H1 (cell line): ENCODE data around the gene SND1. TPM values are rescaled to one million over a fixed set of nuclear protein-coding genes. Genes with fewer than 3 reads are reported as not detected.

Experiments used
- CTCF ChIA-PET: fragments of 300-600 bp; sonication (Branson Sonifier 250); formaldehyde crosslinking; loops from one replicate; lab custom pipeline; 2021; ENCODE audit not compliant: partially characterized antibody; lab: Charles Lee
- POLR2A ChIA-PET: fragments of 300-600 bp; sonication (Branson Sonifier 250); formaldehyde crosslinking; loops from one replicate; lab custom pipeline; 2021; ENCODE audit warnings: inconsistent platforms; ENCODE audit not compliant: partially characterized antibody; lab: Charles Lee
- DNase-seq, 2 experiments: peaks; one replicate each; pipeline versions ENCODE4 v3.0.0 to v3.0.0-alpha.2; 2010 to 2022; ENCODE audit warnings: low spot score in 2 of 2, low read depth in 1 of 2, mixed read lengths in 1 of 2
- FAIRE-seq: peaks from 2 replicates; lab custom pipeline; 2011; peaks lifted over from hg19 to GRCh38; lab: Jason Lieb, UNC
- H2AFZ ChIP-seq: 2 replicates; pipeline ENCODE4 v1.8.1; 2012; ENCODE audit warnings: low read length, inconsistent platforms
- H2AK5ac ChIP-seq: 2 replicates; pipeline ENCODE4 v1.6.1; 2013; ENCODE audit warnings: low read depth, low read length
- H2BK120ac ChIP-seq: replicated peaks from 2 replicates; pipeline ENCODE3; 2013; ENCODE audit warnings: low read depth, low read length, inconsistent platforms
- H2BK12ac ChIP-seq: 2 replicates; pipeline ENCODE4 v1.6.1; 2013; ENCODE audit warnings: low read depth, low read length
- H2BK15ac ChIP-seq: 2 replicates; pipeline ENCODE4 v1.6.1; 2013; ENCODE audit warnings: low read length
- H2BK20ac ChIP-seq: 2 replicates; pipeline ENCODE4 v1.6.1; 2013; ENCODE audit warnings: low read length
- H2BK5ac ChIP-seq: 2 replicates; pipeline ENCODE4 v1.6.1; 2013; ENCODE audit warnings: low read depth, low read length
- H3K14ac ChIP-seq: 2 replicates; pipeline ENCODE4 v1.6.1; 2013; ENCODE audit warnings: inconsistent platforms; ENCODE audit not compliant: insufficient read length
- H3K18ac ChIP-seq: 2 replicates; pipeline ENCODE4 v1.6.1; 2013; ENCODE audit warnings: low read length; ENCODE audit errors: extremely low read depth
- H3K23ac ChIP-seq: 2 replicates; pipeline ENCODE4 v1.6.1; 2013; ENCODE audit warnings: inconsistent platforms; ENCODE audit not compliant: insufficient read length
- H3K23me2 ChIP-seq: 2 replicates; pipeline ENCODE4 v1.6.1; 2013; ENCODE audit warnings: low read depth, low read length
- H3K27ac ChIP-seq: 2 replicates; pipeline ENCODE4 v1.6.1; 2011; ENCODE audit warnings: low read depth, low read length, inconsistent platforms
- H3K27me3 ChIP-seq, 4 experiments: replicated peaks in 1 of 4; 1 replicate in 1 of 4; 2 replicates in 3 of 4; pipeline versions ENCODE4 v1.6.1 to v1.8.1; 2011 to 2013; ENCODE audit warnings: low read length in 3 of 4, mild to moderate bottlenecking in 3 of 4, inconsistent platforms in 2 of 4, mixed read lengths in 2 of 4, moderate library complexity in 1 of 4; ENCODE audit not compliant: control insufficient read depth in 3 of 4, insufficient read depth in 3 of 4; ENCODE audit errors: extremely low read depth in 1 of 4
- H3K36me3 ChIP-seq, 4 experiments: 2 replicates each; pipeline versions ENCODE4 v1.6.1 to v1.8.1; 2011 to 2013; ENCODE audit warnings: mild to moderate bottlenecking in 4 of 4, low read length in 3 of 4, moderate library complexity in 2 of 4, control low read depth in 1 of 4, inconsistent platforms in 1 of 4; ENCODE audit not compliant: insufficient read depth in 4 of 4, control insufficient read depth in 2 of 4
- H3K4ac ChIP-seq: replicated peaks from 2 replicates; pipeline ENCODE3; 2013; ENCODE audit warnings: low read length, low read depth, mixed read lengths, inconsistent platforms; ENCODE audit not compliant: insufficient read length
- H3K4me1 ChIP-seq, 4 experiments: replicated peaks in 1 of 4; 1 replicate in 1 of 4; 2 replicates in 3 of 4; pipeline versions ENCODE4 v1.6.1 to v1.8.1; 2011 to 2013; ENCODE audit warnings: low read length in 3 of 4, inconsistent platforms in 2 of 4, mixed read lengths in 1 of 4; ENCODE audit not compliant: insufficient read depth in 4 of 4, control insufficient read depth in 3 of 4
- H3K4me2 ChIP-seq, 2 experiments: 2 replicates each; pipeline versions ENCODE4 v1.6.1 to v1.8.1; 2011 to 2013; ENCODE audit warnings: low read depth in 2 of 2, low read length in 2 of 2, control low read depth in 1 of 2, inconsistent platforms in 1 of 2, mild to moderate bottlenecking in 1 of 2; ENCODE audit not compliant: insufficient read depth in 1 of 2
- H3K4me3 ChIP-seq, 4 experiments: fragments of 200-600, 300-600 bp in 1 of 4; sonication (generic), shearing (Covaris generic), sonication (Bioruptor Twin) in 1 of 4; 2 replicates each; pipeline versions ENCODE4 v1.5.1 to v1.8.1; 2011 to 2016; ENCODE audit warnings: low read length in 4 of 4, low read depth in 3 of 4, control low read depth in 2 of 4, inconsistent platforms in 2 of 4, mild to moderate bottlenecking in 2 of 4, mixed read lengths in 1 of 4, moderate library complexity in 1 of 4; ENCODE audit not compliant: insufficient read depth in 2 of 4; ENCODE audit errors: extremely low read depth in 1 of 4
- H3K56ac ChIP-seq: replicated peaks from 2 replicates; pipeline ENCODE3; 2013; ENCODE audit warnings: low read depth, mild to moderate bottlenecking, mixed read lengths, low read length, inconsistent platforms; ENCODE audit not compliant: insufficient read length
- H3K79me1 ChIP-seq: 2 replicates; pipeline ENCODE4 v1.6.1; 2013; ENCODE audit warnings: low read depth, low read length, control low read depth
- H3K79me2 ChIP-seq, 2 experiments: 2 replicates each; pipeline versions ENCODE4 v1.6.1 to v1.8.1; 2012 to 2013; ENCODE audit warnings: low read length in 2 of 2, mild to moderate bottlenecking in 2 of 2, inconsistent platforms in 1 of 2; ENCODE audit not compliant: insufficient read depth in 2 of 2, control insufficient read depth in 1 of 2
- H3K9ac ChIP-seq, 4 experiments: replicated peaks in 1 of 4; 1 replicate in 1 of 4; 2 replicates in 3 of 4; pipeline versions ENCODE4 v1.6.1 to v1.8.1; 2011 to 2013; ENCODE audit warnings: low read depth in 3 of 4, low read length in 3 of 4, control low read depth in 2 of 4, mild to moderate bottlenecking in 2 of 4, moderate library complexity in 2 of 4, inconsistent platforms in 1 of 4; ENCODE audit errors: extremely low read depth in 1 of 4
- H3K9me3 ChIP-seq, 2 experiments: 2 replicates each; pipeline versions ENCODE4 v1.6.1 to v1.8.1; 2012 to 2013; ENCODE audit warnings: mild to moderate bottlenecking in 2 of 2, moderate library complexity in 2 of 2, control low read depth in 1 of 2, inconsistent platforms in 1 of 2, low read depth in 1 of 2, low read length in 1 of 2, mixed read lengths in 1 of 2; ENCODE audit not compliant: insufficient read depth in 2 of 2
- H4K20me1 ChIP-seq, 2 experiments: replicated peaks in 1 of 2; 2 replicates each; pipeline versions ENCODE3 to v1.8.1; 2011 to 2013; ENCODE audit warnings: inconsistent platforms in 2 of 2, low read length in 2 of 2, mild to moderate bottlenecking in 1 of 2; ENCODE audit not compliant: insufficient read depth in 2 of 2, control insufficient read depth in 1 of 2
- H4K5ac ChIP-seq: 2 replicates; pipeline ENCODE4 v1.6.1; 2013; ENCODE audit warnings: low read length, low read depth, mixed read lengths, inconsistent platforms; ENCODE audit not compliant: insufficient read length
- H4K8ac ChIP-seq: 2 replicates; pipeline ENCODE4 v1.8.0; 2013; ENCODE audit warnings: mild to moderate bottlenecking, moderate library complexity, low read length, inconsistent platforms; ENCODE audit not compliant: insufficient read depth; ENCODE audit errors: extremely low read depth
- H4K91ac ChIP-seq: replicated peaks from 2 replicates; pipeline ENCODE3; 2013; ENCODE audit warnings: low read length, mixed read lengths, inconsistent platforms; ENCODE audit not compliant: insufficient read length
- KDM4A ChIP-seq: IDR thresholded peaks from one replicate; pipeline ENCODE4 v1.7.1; 2012; ENCODE audit warnings: low read depth, mild to moderate bottlenecking, moderate library complexity, low read length, inconsistent platforms; ENCODE audit not compliant: severe bottlenecking
- NANOG ChIP-seq: IDR thresholded peaks from 2 replicates; pipeline ENCODE4 v1.6.1; 2011; ENCODE audit warnings: low read length, low read depth, mild to moderate bottlenecking, inconsistent platforms; ENCODE audit not compliant: insufficient read depth, poor library complexity, severe bottlenecking
- POLR2A ChIP-seq, 2 experiments: IDR thresholded peaks; 1 replicate in 1 of 2; 2 replicates in 1 of 2; pipeline ENCODE4 v1.6.1; 2011; ENCODE audit warnings: low read depth in 2 of 2, low read length in 2 of 2, mild to moderate bottlenecking in 2 of 2; ENCODE audit errors: control extremely low read depth in 1 of 2
- RFX5 ChIP-seq: IDR thresholded peaks from 2 replicates; pipeline ENCODE4 v1.6.1; 2011; ENCODE audit warnings: low read depth, low read length, improper control_type of control experiment, borderline replicate concordance
- SIN3A ChIP-seq, 2 experiments: IDR thresholded peaks in 1 of 2; conservative IDR thresholded peaks in 1 of 2; 2 replicates each; pipeline ENCODE4 v1.6.1; 2011 to 2012; ENCODE audit warnings: low read length in 2 of 2, improper control_type of control experiment in 1 of 2, low read depth in 1 of 2, mild to moderate bottlenecking in 1 of 2
- SIX5 ChIP-seq: IDR thresholded peaks from 2 replicates; pipeline ENCODE4 v1.6.1; 2011; ENCODE audit warnings: mild to moderate bottlenecking, low read depth, low read length
- TAF1 ChIP-seq: IDR thresholded peaks from 2 replicates; pipeline ENCODE4 v1.6.1; 2011; ENCODE audit warnings: mild to moderate bottlenecking, low read depth, low read length
- TBP ChIP-seq: IDR thresholded peaks from 2 replicates; pipeline ENCODE4 v1.6.1; 2011; ENCODE audit warnings: low read depth, low read length, improper control_type of control experiment
- TCF12 ChIP-seq: IDR thresholded peaks from 2 replicates; pipeline ENCODE4 v1.6.1; 2011; ENCODE audit warnings: low read depth, mild to moderate bottlenecking, low read length
- WGBS, 2 experiments: shearing (Covaris generic) in 1 of 2; methylation state at CpG; one replicate each; pipeline versions ENCODE4 v1.1.6 to v1.1.7; 2013 to 2015; ENCODE audit warnings: low lambda C conversion rate in 2 of 2, mixed read lengths in 2 of 2, inconsistent platforms in 1 of 2, low coverage in 1 of 2, missing lambda C conversion rate in 1 of 2; ENCODE audit not compliant: insufficient replicate concordance in 2 of 2, insufficient coverage in 1 of 2, insufficient read length in 1 of 2; ENCODE audit errors: extremely low coverage in 1 of 2, missing lambda C conversion rate in 1 of 2; 5-methylcytosine and 5-hydroxymethylcytosine counted together
- polyA plus RNA-seq, 7 experiments: library from polyadenylated mRNA; depleted of rRNA in 3 of 7; stranded (reverse) in 5 of 7; unstranded in 2 of 7; fragments of >200 nt in 5 of 7; fragments of 200-250 nt in 2 of 7; gene quantifications; 1 replicate in 5 of 7; 2 replicates in 1 of 7; 4 replicates in 1 of 7; pipeline versions ENCODE4 v1.2.1 to v1.2.3, GENCODE V29; 2011 to 2013; ENCODE audit warnings: missing spikeins in 2 of 7, mixed read lengths in 2 of 7
- total RNA-seq: library from RNA; stranded (reverse); fragmentation: NEBNext Ultra II Directional; extraction: Animal tissue kit (Norgen Biotek cat#: 25700); gene quantifications from 2 replicates; pipeline ENCODE4 v1.2.1, GENCODE V29; 2021
- TF ChIP-seq, protein P1 (sequence below): IDR thresholded peaks from 2 replicates; pipeline ENCODE4 v1.6.1; 2012; ENCODE audit warnings: inconsistent platforms

Gene SND1
- total and polyA plus RNA-seq, 2 of the 8 experiments (the other 6 are each of a cell fraction or from before 2014, with no cell fraction given) = 122 to 290 TPM

DNA sequence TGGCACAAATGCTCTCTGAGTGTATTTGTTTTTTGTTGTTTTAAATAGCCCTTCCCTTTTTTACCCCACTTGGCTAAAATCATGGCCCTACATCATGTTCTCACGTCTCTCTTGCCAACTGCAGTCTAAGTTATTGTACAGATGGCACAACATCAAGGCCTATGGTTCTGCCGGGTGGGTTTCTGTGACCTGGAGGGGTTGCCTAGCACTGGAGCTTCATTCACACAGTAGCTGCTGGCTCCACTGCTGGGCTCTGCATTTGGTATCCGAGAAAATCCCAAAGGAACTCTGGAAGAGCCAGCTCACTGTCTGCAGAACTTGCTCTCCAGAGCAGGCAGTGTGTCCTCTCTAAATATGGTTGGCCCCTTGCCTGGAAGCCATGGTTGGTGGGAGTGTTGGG is 258.7 kb downstream of the SND1 start:
- Histone ChIP-seq H3K79me1 (no peaks in the 10 kb centered on the region; the same call in 1 of the 2 replicates), H3K4me3 (no peak overlapping the region), H4K5ac (no peak overlapping the region), H3K18ac (no peak overlapping the region), H3K4me2 (no peak overlapping the region), H3K23me2 (no peaks in the 10 kb centered on the region), H3K27ac (no peak overlapping the region), H3K4me1 (peaks cover 0 to 4% (median 0%) of the 10 kb centered on the region in 4 experiments; a peak in 2 of 7 replicates), H3K79me2 (peaks cover 0 to 17% of the 10 kb centered on the region in 2 experiments; a peak in 1 of 4 replicates), H3K14ac (no peak overlapping the region), H3K36me3 (peaks cover 0 to 4% (median 0%) of the 10 kb centered on the region in 4 experiments; a peak in 3 of 8 replicates), H3K56ac (no peak overlapping the region), H2BK5ac (no peak overlapping the region), H2BK120ac (no peak overlapping the region), H3K4ac (no peak overlapping the region), H4K91ac (no peak overlapping the region), H2BK15ac (no peak overlapping the region), H2AFZ (no peak overlapping the region), H4K20me1 (peaks cover 2% of the 10 kb centered on the region in 2 experiments), H3K9ac (no peak overlapping the region), H3K9me3 (no peaks in the 10 kb centered on the region), H2BK12ac (no peak overlapping the region), H4K8ac (no peak overlapping the region), H2AK5ac (no peak overlapping the region), H2BK20ac (no peak overlapping the region), H3K23ac (no peak overlapping the region), H3K27me3 (no peaks in the 10 kb centered on the region)
- 90% methylated on average over 3 of the region's 3 CpGs; no CpG with 5 or more reads in 1 of the 2 experiments for WGBS, 2 experiments
- DNase-seq (no peak), FAIRE-seq (no peak)
- TF ChIP-seq SIX5 (no peak), TCF12 (no peak), SIN3A (conservative IDR thresholded peaks at IDR 0.05 in 1 of 2, IDR thresholded peaks at IDR 0.05 in 1 of 2; ENCODE audit: low read depth in 1 of 2, low read length in 2 of 2) (no peak), POLR2A (IDR thresholded peaks at IDR 0.05; ENCODE audit: control extremely low read depth in 1 of 2, low read depth in 2 of 2, low read length in 2 of 2) (no peak), TAF1 (no peak), KDM4A (no peak), RFX5 (no peak), NANOG (no peak), TBP (no peak)
- TF ChIP-seq, protein P1, sequence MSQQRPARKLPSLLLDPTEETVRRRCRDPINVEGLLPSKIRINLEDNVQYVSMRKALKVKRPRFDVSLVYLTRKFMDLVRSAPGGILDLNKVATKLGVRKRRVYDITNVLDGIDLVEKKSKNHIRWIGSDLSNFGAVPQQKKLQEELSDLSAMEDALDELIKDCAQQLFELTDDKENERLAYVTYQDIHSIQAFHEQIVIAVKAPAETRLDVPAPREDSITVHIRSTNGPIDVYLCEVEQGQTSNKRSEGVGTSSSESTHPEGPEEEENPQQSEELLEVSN = no peak
- ChIA-PET CTCF (interaction anchor here (0.9 to 1.8 kb wide), 3 partner anchors 116 to 299 kb away, joined by 3 to 6 read pairs (median 4); no protein-coding TSS in a partner anchor), POLR2A (no interaction called here)
